OCI-LY1 (cell line): ENCODE data around the gene PDK1.

Experiments used
- H2AFZ ChIP-seq: fragments of 200-600 bp; sonication (generic), shearing (Covaris generic); 2 replicates; pipeline ENCODE4 v1.6.0; 2014; ENCODE audit warnings: antibody characterized with exemption, mild to moderate bottlenecking, low read length
- H3F3A ChIP-seq: fragments of 200-600 bp; sonication (generic), shearing (Covaris generic); 2 replicates; pipeline ENCODE4 v1.6.0; 2014; ENCODE audit warnings: mild to moderate bottlenecking, antibody characterized with exemption, low read length, moderate library complexity; ENCODE audit not compliant: insufficient read depth
- H3K27ac ChIP-seq: fragments of 200-600 bp; sonication (generic); 2 replicates; pipeline ENCODE4 v1.5.1; 2014; ENCODE audit warnings: low read length, mixed run types, mild to moderate bottlenecking, low read depth; ENCODE audit not compliant: poor library complexity, severe bottlenecking
- H3K27me3 ChIP-seq: fragments of 200-600 bp; sonication (generic); 2 replicates; pipeline ENCODE4 v1.6.0; 2014; ENCODE audit warnings: antibody characterized with exemption, mild to moderate bottlenecking, low read length, moderate library complexity; ENCODE audit not compliant: insufficient read depth
- H3K36me3 ChIP-seq: fragments of 200-600 bp; sonication (generic); 2 replicates; pipeline ENCODE4 v1.6.1; 2014; ENCODE audit warnings: mild to moderate bottlenecking, antibody characterized with exemption, low read length, moderate library complexity, mixed read lengths; ENCODE audit not compliant: insufficient read depth
- H3K4me1 ChIP-seq: fragments of 200-600 bp; sonication (generic); 2 replicates; pipeline ENCODE4 v1.5.1; 2014; ENCODE audit warnings: mild to moderate bottlenecking, low read length, moderate library complexity; ENCODE audit not compliant: insufficient read depth, severe bottlenecking
- H3K4me2 ChIP-seq: fragments of 200-600 bp; sonication (generic), shearing (Covaris generic); 2 replicates; pipeline ENCODE4 v1.6.1; 2014; ENCODE audit warnings: low read length
- H3K4me3 ChIP-seq: fragments of 200-600 bp; sonication (generic); 2 replicates; pipeline ENCODE4 v1.5.1; 2014; ENCODE audit warnings: low read length, low read depth, mild to moderate bottlenecking, mixed read lengths; ENCODE audit not compliant: poor library complexity, severe bottlenecking
- H3K79me2 ChIP-seq: fragments of 200-600 bp; shearing (Covaris generic); 2 replicates; pipeline ENCODE4 v1.6.1; 2016; ENCODE audit warnings: mixed run types, low read length, mixed read lengths; ENCODE audit not compliant: insufficient read depth
- H3K9ac ChIP-seq: fragments of 200-600 bp; sonication (generic), shearing (Covaris generic); 2 replicates; pipeline ENCODE4 v1.6.1; 2014; ENCODE audit warnings: mild to moderate bottlenecking, low read length, mixed read lengths
- H3K9me2 ChIP-seq: fragments of 200-600 bp; sonication (generic), shearing (Covaris generic); 2 replicates; pipeline ENCODE4 v1.6.1; 2014; ENCODE audit warnings: low read depth, mild to moderate bottlenecking, low read length, mixed read lengths
- H3K9me3 ChIP-seq: fragments of 200-600 bp; shearing (Covaris generic); 2 replicates; pipeline ENCODE4 v1.6.1; 2014; ENCODE audit warnings: low read length, mixed read lengths
- H4K20me1 ChIP-seq: fragments of 200-600 bp; sonication (generic), shearing (Covaris generic); 2 replicates; pipeline ENCODE4 v1.6.0; 2016; ENCODE audit warnings: mild to moderate bottlenecking, low read length; ENCODE audit not compliant: insufficient read depth
- CTCF ChIP-seq: fragments of 200-600 bp; sonication (generic), shearing (Covaris generic); IDR thresholded peaks from 2 replicates; pipeline ENCODE4 v1.5.1; 2017; ENCODE audit warnings: mild to moderate bottlenecking, antibody characterized with exemption, low read length, moderate library complexity, mixed read lengths
- EZH2 ChIP-seq: fragments of 200-600 bp; sonication (generic), shearing (Covaris generic); IDR thresholded peaks from 2 replicates; pipeline ENCODE4 v1.8.0; 2017; ENCODE audit warnings: borderline replicate concordance, mixed run types, mild to moderate bottlenecking, antibody characterized with exemption, low read length, moderate library complexity, mixed read lengths

The PDK1 gene

GRCh38 chr2:172642301-172643020 is 86.6 kb downstream of the PDK1 start:
- TF ChIP-seq CTCF (no peak), EZH2 (no peak)
- no peak overlapping the region for H3K4me2 ChIP-seq
- H4K20me1 ChIP-seq = no peaks in the 10 kb centered on the region
- no peak overlapping the region for H2AFZ ChIP-seq
- H3K9me3 ChIP-seq = no peaks in the 10 kb centered on the region
- no peaks in the 10 kb centered on the region for H3K79me2 ChIP-seq
- H3K27ac ChIP-seq = no peak overlapping the region
- H3K36me3 ChIP-seq = no peaks in the 10 kb centered on the region
- H3K27me3 ChIP-seq = no peaks in the 10 kb centered on the region
- H3K9ac ChIP-seq = no peak overlapping the region
- H3K9me2 ChIP-seq = no peaks in the 10 kb centered on the region
- H3K4me1 ChIP-seq = no peaks in the 10 kb centered on the region
- H3K4me3 ChIP-seq = no peak overlapping the region
- no peaks in the 10 kb centered on the region for H3F3A ChIP-seq

- Histone ChIP-seq H3K4me1 (no peaks in the 10 kb centered on the region), H3K4me2 (no peak overlapping the region), H4K20me1 (no peaks in the 10 kb centered on the region), H3K27me3 (no peaks in the 10 kb centered on the region), H3K4me3 (no peak overlapping the region), H2AFZ (no peak overlapping the region), H3K36me3 (no peaks in the 10 kb centered on the region), H3K9me3 (no peaks in the 10 kb centered on the region), H3K9me2 (no peaks in the 10 kb centered on the region), H3K79me2 (no peaks in the 10 kb centered on the region), H3K27ac (no peak overlapping the region), H3F3A (no peaks in the 10 kb centered on the region), H3K9ac (no peak overlapping the region)
- TF ChIP-seq CTCF = no peak
- TF ChIP-seq EZH2 = no peak
Measured at GRCh38 chr2:172643142-172643541, 87.3 kb downstream of the PDK1 start.

GRCh38 chr2:172647439-172647838 is 91.5 kb downstream of the PDK1 start:
- Histone ChIP-seq H2AFZ (no peak overlapping the region), H3K36me3 (no peaks in the 10 kb centered on the region), H3K4me2 (no peak overlapping the region), H3K79me2 (no peaks in the 10 kb centered on the region), H3K9me2 (no peaks in the 10 kb centered on the region), H3F3A (no peaks in the 10 kb centered on the region), H3K4me3 (no peak overlapping the region), H3K4me1 (no peaks in the 10 kb centered on the region), H4K20me1 (no peaks in the 10 kb centered on the region), H3K27me3 (no peaks in the 10 kb centered on the region), H3K27ac (no peak overlapping the region), H3K9ac (no peak overlapping the region), H3K9me3 (no peaks in the 10 kb centered on the region)
- TF ChIP-seq EZH2 = no peak
- no peak for TF ChIP-seq CTCF
